LNCAP (cell line): Measurements from ENCODE around the gene GABRG3.

Source experiments
- CTCF ChIP-seq: fragments of 450-650 bp; IDR thresholded peaks from 2 replicates; pipeline ENCODE4 v1.5.1; 2017; ENCODE audit warnings: mild to moderate bottlenecking

Gene GABRG3

GRCh38 chr15:27514526-27514925, 543.5 kb downstream of the GABRG3 start:
- TF ChIP-seq CTCF = no peak

GRCh38 chr15:27527490-27528067, 556.6 kb downstream of the GABRG3 start:
- TF ChIP-seq CTCF = peak; percentile 75

GRCh38 chr15:27529399-27529798, 558.4 kb downstream of the GABRG3 start:
- TF ChIP-seq CTCF = no peak

GRCh38 chr15:27530994-27531393, 560.0 kb downstream of the GABRG3 start:
- TF ChIP-seq CTCF = no peak

- no peak for TF ChIP-seq CTCF
Observed at GRCh38 chr15:27532358-27532757, 561.4 kb downstream of the GABRG3 start.

- no peak for TF ChIP-seq CTCF
Observed at GRCh38 chr15:27535445-27536129, 564.6 kb downstream of the GABRG3 start.

- no peak for TF ChIP-seq CTCF
Observed at GRCh38 chr15:27538325-27538724, 567.3 kb downstream of the GABRG3 start.
